Measurements from ENCODE around the gene ELOVL5.
A peak's percentile ranks its signal among the peaks of the same experiment; 100 is the strongest.
"Not testable (repeated sequence)": the region's sequence is repeated elsewhere in the genome, so short reads cannot be mapped to it uniquely, and the experiment has no call there.

The ELOVL5 gene

GRCh38 chr6:53358440-53359094 is 9.8 kb upstream of the ELOVL5 start:
- DNase-seq = no peak

- no peak for DNase-seq
Observed at GRCh38 chr6:53357576-53358360, 9.0 kb upstream of the ELOVL5 start.

- no peak for DNase-seq
Observed at GRCh38 chr6:53353624-53354023, 4.9 kb upstream of the ELOVL5 start.

- no peak for DNase-seq
Observed at GRCh38 chr6:53352360-53352759, 3.6 kb upstream of the ELOVL5 start.

GRCh38 chr6:53349209-53349693 is 501 bp upstream of the ELOVL5 start:
- no peak for DNase-seq

GRCh38 chr6:53347921-53348370 is 804 bp downstream of the ELOVL5 start:
- DNase-seq = peak; percentile 70

GRCh38 chr6:53347250-53347920 is 1.4 kb downstream of the ELOVL5 start:
- peak; percentile 27 for DNase-seq

- DNase-seq = not testable (repeated sequence)
Observed at GRCh38 chr6:53346049-53346448, 2.7 kb downstream of the ELOVL5 start.

GRCh38 chr6:53344969-53345368 is 3.8 kb downstream of the ELOVL5 start:
- DNase-seq = no peak

- DNase-seq = no peak
Observed at GRCh38 chr6:53343092-53343491, 5.7 kb downstream of the ELOVL5 start.

- DNase-seq = no peak
Observed at GRCh38 chr6:53342217-53342616, 6.5 kb downstream of the ELOVL5 start.

GRCh38 chr6:53340536-53340935 is 8.2 kb downstream of the ELOVL5 start:
- DNase-seq = no peak

GRCh38 chr6:53339424-53339823 is 9.3 kb downstream of the ELOVL5 start:
- DNase-seq = no peak

GRCh38 chr6:53338304-53338703 is 10.4 kb downstream of the ELOVL5 start:
- no peak for DNase-seq

GRCh38 chr6:53336070-53336469 is 12.7 kb downstream of the ELOVL5 start:
- no peak for DNase-seq

GRCh38 chr6:53335224-53335994 is 13.3 kb downstream of the ELOVL5 start:
- DNase-seq = peak; percentile 67

GRCh38 chr6:53333439-53334408 is 15.0 kb downstream of the ELOVL5 start:
- DNase-seq = no peak

- DNase-seq = no peak
Observed at GRCh38 chr6:53331678-53332077, 17.1 kb downstream of the ELOVL5 start.

GRCh38 chr6:53330137-53330536 is 18.6 kb downstream of the ELOVL5 start:
- DNase-seq = no peak

- no peak for DNase-seq
Observed at GRCh38 chr6:53328375-53328774, 20.4 kb downstream of the ELOVL5 start.

- DNase-seq = no peak
Observed at GRCh38 chr6:53327017-53327395, 21.7 kb downstream of the ELOVL5 start.
